HepG2 (cell line): ENCODE data around the gene CCT3. TPM values are rescaled to one million over a fixed set of nuclear protein-coding genes. Genes with fewer than 3 reads are reported as not detected.

Source experiments
- ATAC-seq: fragments of 200-7000 bp; cut with Tn5 transposase; 3 replicates; pipeline ENCODE4 v1.9.1; 2020; ENCODE audit warnings: mild to moderate bottlenecking, moderate library complexity
- BruUV-seq: library from RNA; stranded (reverse); fragments of 400-500 nt; replicated peaks from 2 replicates; lab custom pipeline; 2021; lab: Mats Ljungman, UMichigan
- CTCF ChIA-PET: fragments of 300-600 bp; formaldehyde crosslinking; extraction: SDS; loops from one replicate; lab custom pipeline; 2021; ENCODE audit warnings: low total read pairs, inconsistent platforms, low intra/inter-chr PET ratio; lab: Yijun Ruan, JAX
- POLR2A ChIA-PET: fragments of 350-600 bp; sonication (Branson Sonifier 250); formaldehyde crosslinking; loops from one replicate; lab custom pipeline; 2020; ENCODE audit warnings: antibody characterized with exemption, inconsistent platforms; lab: Yijun Ruan, JAX
- DNase-seq: peaks from one replicate; pipeline ENCODE4 v3.0.0-alpha.2; 2015; ENCODE audit warnings: low spot score
- FAIRE-seq: peaks from 3 replicates; lab custom pipeline; 2011; peaks lifted over from hg19 to GRCh38; lab: Jason Lieb, UNC
- H2AFZ ChIP-seq: one replicate; pipeline ENCODE4 v1.6.1; 2011; ENCODE audit warnings: low read length, inconsistent platforms
- H3K27ac ChIP-seq: fragments of 300-600 bp; 3 replicates; pipeline ENCODE4 v1.8.0; 2011; ENCODE audit warnings: mixed run types, mild to moderate bottlenecking, mixed read lengths, low read length, inconsistent platforms; ENCODE audit not compliant: insufficient read depth; ENCODE audit errors: extremely low read length
- H3K27me3 ChIP-seq, 2 experiments: fragments of 200-600 bp in 1 of 2; 2 replicates in 1 of 2; 3 replicates in 1 of 2; pipeline versions ENCODE4 v1.6.0 to v1.8.0; 2011; ENCODE audit warnings: low read length in 2 of 2, mild to moderate bottlenecking in 2 of 2, moderate library complexity in 2 of 2, inconsistent platforms in 1 of 2; ENCODE audit not compliant: insufficient read depth in 2 of 2, control insufficient read depth in 1 of 2
- H3K36me3 ChIP-seq, 2 experiments: fragments of 200-600 bp in 1 of 2; replicated peaks in 1 of 2; 2 replicates in 1 of 2; 3 replicates in 1 of 2; pipeline versions ENCODE4 v1.5.1 to v1.8.0; 2011; ENCODE audit warnings: low read length in 2 of 2, inconsistent platforms in 1 of 2; ENCODE audit not compliant: insufficient read depth in 2 of 2, control insufficient read depth in 1 of 2
- H3K4me1 ChIP-seq: 2 replicates; pipeline ENCODE4 v1.5.1; 2012; ENCODE audit warnings: low read length, inconsistent platforms; ENCODE audit not compliant: insufficient read depth
- H3K4me2 ChIP-seq: 2 replicates; pipeline ENCODE4 v1.6.0; 2011; ENCODE audit warnings: low read depth, low read length, inconsistent platforms
- H3K4me3 ChIP-seq, 3 experiments: fragments of 200-600 bp in 1 of 3; sonication (generic), shearing (Covaris generic) in 1 of 3; replicated peaks in 1 of 3; 2 replicates each; pipeline ENCODE4 v1.5.1; 2011 to 2016; ENCODE audit warnings: low read length in 3 of 3, inconsistent platforms in 2 of 3, low read depth in 2 of 3, mild to moderate bottlenecking in 2 of 3, control low read depth in 1 of 3, mixed read lengths in 1 of 3; ENCODE audit not compliant: insufficient read depth in 1 of 3
- H3K79me2 ChIP-seq: one replicate; pipeline ENCODE4 v1.6.1; 2011; ENCODE audit warnings: low read length, inconsistent platforms; ENCODE audit not compliant: insufficient read depth
- H3K9ac ChIP-seq: 2 replicates; pipeline ENCODE4 v1.6.0; 2011; ENCODE audit warnings: mild to moderate bottlenecking, low read depth, low read length, inconsistent platforms; ENCODE audit not compliant: insufficient read depth
- H3K9me3 ChIP-seq: 2 replicates; pipeline ENCODE4 v1.5.1; 2012; ENCODE audit warnings: mild to moderate bottlenecking, low read length
- H4K20me1 ChIP-seq: 2 replicates; pipeline ENCODE4 v1.6.0; 2011; ENCODE audit warnings: inconsistent platforms, mild to moderate bottlenecking, low read length, moderate library complexity; ENCODE audit not compliant: insufficient read depth
- MAZ ChIP-seq, 2 experiments: sonication (generic) in 1 of 2; formaldehyde crosslinking in 1 of 2; IDR thresholded peaks; 2 replicates each; pipeline versions ENCODE4 v1.5.0 to v1.6.1; 2012 to 2020; ENCODE audit warnings: low read depth in 2 of 2, mild to moderate bottlenecking in 2 of 2, borderline replicate concordance in 1 of 2, improper control_type of control experiment in 1 of 2, low read length in 1 of 2, missing genetic modification reagents in 1 of 2, moderate library complexity in 1 of 2
- PRDM10 ChIP-seq: sonication (generic); formaldehyde crosslinking; IDR thresholded peaks from 2 replicates; pipeline ENCODE4 v1.4.0; 2020; ENCODE audit warnings: low read depth, missing genetic modification reagents
- WGBS: methylation state at CpG from one replicate; pipeline ENCODE4 v1.1.6; 2017; ENCODE audit warnings: low lambda C conversion rate; 5-methylcytosine and 5-hydroxymethylcytosine counted together
- in situ Hi-C: cut with HindIII; loops from 2 replicates; pipeline ENCODE4 v1.10.0; 2017; ENCODE audit warnings: low pct_unique_long_range_greater_than_20kb; ENCODE audit not compliant: extremely low pct_ligation_motif_present
- intact Hi-C: fragments of 100-400 bp; cut with micrococcal nuclease; formaldehyde crosslinking; loops from one replicate; pipeline ENCODE4 v1.10.0; 2022; ENCODE audit not compliant: unreplicated experiment
- polyA plus RNA-seq, 8 experiments: library from polyadenylated mRNA; depleted of rRNA in 3 of 8; stranded (reverse) in 7 of 8; unstranded in 1 of 8; fragments of >200 nt; fragmentation: Illumina TruSeq in 4 of 8; extraction: Trizol in 4 of 8; gene quantifications; 2 replicates each; pipeline versions ENCODE4 v1.2.1 to v1.2.3, GENCODE V29; 2011 to 2016; ENCODE audit warnings: low read depth in 4 of 8, missing spikeins in 1 of 8, mixed read lengths in 1 of 8; ENCODE audit not compliant: insufficient read depth in 1 of 8
- total RNA-seq, 5 experiments: library from RNA; depleted of rRNA; stranded (reverse); fragments of >200 nt; fragmentation: Illumina TruSeq; extraction: Trizol; gene quantifications; 2 replicates each; pipeline ENCODE4 v1.2.3, GENCODE V29; 2016; ENCODE audit warnings: low read depth in 1 of 5

CCT3 gene
- total and polyA plus RNA-seq, 2 of the 13 experiments (the other 11 are each of a cell fraction or from before 2014, with no cell fraction given) = 319 to 615 TPM

DNA sequence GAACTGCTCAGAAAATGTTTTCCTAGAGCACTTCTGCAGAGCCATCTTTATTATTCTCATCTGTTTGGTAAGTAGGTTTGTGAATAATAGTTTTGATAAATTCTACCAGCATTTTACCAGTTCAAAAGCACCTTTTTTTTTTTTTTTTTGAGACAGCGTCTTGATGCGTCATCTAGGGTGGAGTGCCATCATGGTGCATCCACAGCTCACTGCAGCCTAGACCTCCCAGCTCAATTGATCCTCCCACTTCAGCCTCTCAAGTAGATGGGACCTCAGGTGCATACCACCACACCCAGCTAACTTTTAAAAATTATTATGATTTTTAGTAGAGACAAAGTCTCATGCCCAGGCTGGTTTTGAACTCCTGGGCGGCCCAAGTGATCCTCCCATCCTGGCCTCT lies 21.2 kb upstream of the CCT3 start (continued):
- no peak for TF ChIP-seq PRDM10 (CRISPR knock-in tag)

- WGBS = 100% methylated on average over 1 of the region's 1 CpG
- DNase-seq (no peak), ATAC-seq (no peak), FAIRE-seq (no peak)
- in situ Hi-C loops = loop anchor here (10.0 kb wide), 1 partner anchor 86 kb away; no protein-coding TSS in a partner anchor
- no peak overlapping the region for H3K4me2 ChIP-seq
- H3K27ac ChIP-seq = no peak overlapping the region
- no peak overlapping the region for H3K4me3 ChIP-seq
- no peak for TF ChIP-seq MAZ (IDR thresholded peaks at IDR 0.05; ENCODE audit: borderline replicate concordance, low read depth, low read length)
- TF ChIP-seq MAZ (CRISPR knock-in tag; IDR thresholded peaks at IDR 0.05; ENCODE audit: low read depth) = no peak
- peaks cover 44% of the 10 kb centered on the region for H3K4me1 ChIP-seq
- no peak overlapping the region for H2AFZ ChIP-seq
- H3K36me3 ChIP-seq = no peaks in the 10 kb centered on the region
- no TSS peak for BruUV-seq
- H3K79me2 ChIP-seq = no peaks in the 10 kb centered on the region
- CTCF ChIA-PET = no interaction called here
- intact Hi-C loops = no loop called here
- H3K9ac ChIP-seq = no peak overlapping the region
- no peaks in the 10 kb centered on the region for H3K27me3 ChIP-seq
- H4K20me1 ChIP-seq = no peaks in the 10 kb centered on the region
- POLR2A ChIA-PET = interaction anchor here (5.8 kb wide), 1 partner anchor 13 kb away, joined by 46 read pairs; no protein-coding TSS in a partner anchor
- no peaks in the 10 kb centered on the region for H3K9me3 ChIP-seq
These were observed 20.5 kb upstream of the CCT3 start for GRCh38 chr1:156358641-156359040.
